Activated CD8-positive, alpha-beta memory T cell treated with anti-CD3 and anti-CD28 coated beads, Interleukin-2, amount 50 U/mL, for 1 hour (primary cell): ENCODE measurements around the gene SREBF1.

ENCODE experiments used
- DNase-seq: peaks from one replicate; pipeline ENCODE4 v3.0.0-alpha.2; 2020; ENCODE audit errors: extremely low read depth

The SREBF1 gene

GRCh38 chr17:17795946-17796786 lies 40.6 kb downstream of the SREBF1 start:
- no peak for DNase-seq

- DNase-seq: no peak
Measured at GRCh38 chr17:17795296-17795695, 41.5 kb downstream of the SREBF1 start.

GRCh38 chr17:17794382-17794781 lies 42.4 kb downstream of the SREBF1 start:
- DNase-seq: no peak

- no peak for DNase-seq
Measured at GRCh38 chr17:17793378-17794214, 43.2 kb downstream of the SREBF1 start.

GRCh38 chr17:17792551-17793377 lies 44.0 kb downstream of the SREBF1 start:
- no peak for DNase-seq

- no peak for DNase-seq
Measured at GRCh38 chr17:17792037-17792550, 44.7 kb downstream of the SREBF1 start.

GRCh38 chr17:17790637-17791464 lies 45.9 kb downstream of the SREBF1 start:
- DNase-seq: no peak

GRCh38 chr17:17789828-17790636 lies 46.8 kb downstream of the SREBF1 start:
- DNase-seq: no peak

- DNase-seq: no peak
Measured at GRCh38 chr17:17789410-17789809, 47.4 kb downstream of the SREBF1 start.

- no peak for DNase-seq
Measured at GRCh38 chr17:17788967-17789366, 47.8 kb downstream of the SREBF1 start.

- no peak for DNase-seq
Measured at GRCh38 chr17:17787568-17787967, 49.2 kb downstream of the SREBF1 start.

GRCh38 chr17:17786998-17787397 lies 49.8 kb downstream of the SREBF1 start:
- no peak for DNase-seq

GRCh38 chr17:17785407-17785806 lies 51.4 kb downstream of the SREBF1 start:
- no peak for DNase-seq

GRCh38 chr17:17784657-17785267 lies 52.0 kb downstream of the SREBF1 start:
- DNase-seq: no peak

GRCh38 chr17:17783825-17784656 lies 52.7 kb downstream of the SREBF1 start:
- no peak for DNase-seq

GRCh38 chr17:17783116-17783824 lies 53.5 kb downstream of the SREBF1 start:
- no peak for DNase-seq

- DNase-seq: no peak
Measured at GRCh38 chr17:17782523-17783115, 54.2 kb downstream of the SREBF1 start.
